CD4-positive, alpha-beta T cell (primary cell): ENCODE results near the gene EP300. TPM values are rescaled to one million over a fixed set of nuclear protein-coding genes. Genes with fewer than 3 reads are reported as not detected.

Experiments
- ATAC-seq: fragments of 200-7000 bp; cut with Tn5 transposase; one replicate; pipeline ENCODE4 v1.10.0; 2022; ENCODE audit warnings: mild to moderate bottlenecking; ENCODE audit not compliant: poor library complexity
- CTCF ChIA-PET: fragments of 350-600 bp; sonication (Branson Sonifier 250); formaldehyde crosslinking; loops from one replicate; lab custom pipeline; 2021; ENCODE audit warnings: antibody characterized with exemption, inconsistent platforms; lab: Charles Lee
- POLR2A ChIA-PET: fragments of 350-600 bp; sonication (Branson Sonifier 250); formaldehyde crosslinking; loops from one replicate; lab custom pipeline; 2021; ENCODE audit warnings: antibody characterized with exemption, inconsistent platforms; lab: Charles Lee
- DNase-seq, 14 experiments: peaks; one replicate each; pipeline ENCODE4 v3.0.0-alpha.2; 2013 to 2020; ENCODE audit warnings: mixed read lengths in 2 of 14
- H3K27ac ChIP-seq, 2 donors: one replicate each; pipeline versions ENCODE4 v1.5.1 to v1.7.0; 2013; ENCODE audit warnings: low read length in 2 of 2, low read depth in 1 of 2, mild to moderate bottlenecking in 1 of 2
- H3K27me3 ChIP-seq, 2 experiments: 1 replicate in 1 of 2; 2 replicates in 1 of 2; pipeline versions ENCODE4 v1.6.1 to v1.7.0; 2013; ENCODE audit warnings: low read length in 2 of 2, control low read depth in 1 of 2, mild to moderate bottlenecking in 1 of 2, moderate library complexity in 1 of 2; ENCODE audit not compliant: insufficient read depth in 2 of 2, control insufficient read depth in 1 of 2
- H3K36me3 ChIP-seq: one replicate; pipeline ENCODE4 v1.6.1; 2013; ENCODE audit warnings: low read length, control low read depth; ENCODE audit not compliant: insufficient read depth
- H3K4me1 ChIP-seq: one replicate; pipeline ENCODE4 v1.6.1; 2013; ENCODE audit warnings: low read length, control low read depth; ENCODE audit not compliant: insufficient read depth
- H3K4me3 ChIP-seq: one replicate; pipeline ENCODE4 v1.5.1; 2013; ENCODE audit warnings: mild to moderate bottlenecking, low read length, moderate library complexity
- H3K9me3 ChIP-seq, 2 experiments: 1 replicate in 1 of 2; 2 replicates in 1 of 2; pipeline versions ENCODE4 v1.6.1 to v1.7.0; 2013; ENCODE audit warnings: low read length in 2 of 2, mild to moderate bottlenecking in 2 of 2, control low read depth in 1 of 2, moderate library complexity in 1 of 2; ENCODE audit not compliant: control insufficient read depth in 1 of 2, insufficient read depth in 1 of 2
- H3K27ac Mint-ChIP-seq: one replicate; pipeline ENCODE4 v1.8.0; 2020; ENCODE audit warnings: mixed read lengths
- H3K27me3 Mint-ChIP-seq: one replicate; pipeline ENCODE4 v1.8.0; 2021; ENCODE audit warnings: mixed read lengths
- H3K36me3 Mint-ChIP-seq: one replicate; pipeline ENCODE4 v1.8.0; 2021; ENCODE audit warnings: low read depth, mixed read lengths
- H3K4me1 Mint-ChIP-seq: one replicate; pipeline ENCODE4 v1.8.0; 2021; ENCODE audit warnings: low read depth, mixed read lengths
- H3K4me3 Mint-ChIP-seq: one replicate; pipeline ENCODE4 v1.8.0; 2020; ENCODE audit warnings: mild to moderate bottlenecking, mixed read lengths
- H3K9me3 Mint-ChIP-seq: one replicate; pipeline ENCODE4 v1.8.0; 2020; ENCODE audit warnings: mixed read lengths
- intact Hi-C, 2 experiments: fragments of 100-400 bp; cut with DNase I in 1 of 2; cut with micrococcal nuclease in 1 of 2; formaldehyde crosslinking; loops; one replicate each; pipeline versions ENCODE4 v1.15.1 to v1.9.0; 2023 to 2025; cut with DNase I, micrococcal nuclease
- total RNA-seq, 174 experiments: library from RNA in 2 of 174; stranded (reverse) in 2 of 174; gene quantifications; one replicate each; pipeline ENCODE4 v1.2.3 and lab custom pipeline; 2021 to 2026
- TF ChIP-seq, protein P1 (sequence below): fragments of 200-600 bp; IDR thresholded peaks from one replicate; pipeline ENCODE4 v1.8.0; 2022; ENCODE audit warnings: antibody characterized with exemption, mild to moderate bottlenecking

EP300 gene
- total RNA-seq, 2 experiments from 2014 or later: 126 to 134 TPM

- Histone ChIP-seq H3K4me1 (peaks cover 22% of the 10 kb centered on the region), H3K27ac (no peak overlapping the region), H3K36me3 (peaks cover 51% of the 10 kb centered on the region), H3K9me3 (no peaks in the 10 kb centered on the region), H3K27me3 (no peaks in the 10 kb centered on the region), H3K4me3 (no peak overlapping the region)
- H3K4me1 Mint-ChIP-seq: peaks cover 10% of the 10 kb centered on the region
- ChIA-PET POLR2A (interaction anchor here (3.3 kb wide), 1 partner anchor 22 kb away, joined by 14 read pairs; no protein-coding TSS in a partner anchor), CTCF (interaction anchor here (2.0 kb wide), 1 partner anchor 22 kb away, joined by 7 read pairs; no protein-coding TSS in a partner anchor)
- no peaks in the 10 kb centered on the region for H3K27me3 Mint-ChIP-seq
- DNase-seq (no peak), ATAC-seq (no peak)
- intact Hi-C loops: no loop called here
- TF ChIP-seq, protein P1, sequence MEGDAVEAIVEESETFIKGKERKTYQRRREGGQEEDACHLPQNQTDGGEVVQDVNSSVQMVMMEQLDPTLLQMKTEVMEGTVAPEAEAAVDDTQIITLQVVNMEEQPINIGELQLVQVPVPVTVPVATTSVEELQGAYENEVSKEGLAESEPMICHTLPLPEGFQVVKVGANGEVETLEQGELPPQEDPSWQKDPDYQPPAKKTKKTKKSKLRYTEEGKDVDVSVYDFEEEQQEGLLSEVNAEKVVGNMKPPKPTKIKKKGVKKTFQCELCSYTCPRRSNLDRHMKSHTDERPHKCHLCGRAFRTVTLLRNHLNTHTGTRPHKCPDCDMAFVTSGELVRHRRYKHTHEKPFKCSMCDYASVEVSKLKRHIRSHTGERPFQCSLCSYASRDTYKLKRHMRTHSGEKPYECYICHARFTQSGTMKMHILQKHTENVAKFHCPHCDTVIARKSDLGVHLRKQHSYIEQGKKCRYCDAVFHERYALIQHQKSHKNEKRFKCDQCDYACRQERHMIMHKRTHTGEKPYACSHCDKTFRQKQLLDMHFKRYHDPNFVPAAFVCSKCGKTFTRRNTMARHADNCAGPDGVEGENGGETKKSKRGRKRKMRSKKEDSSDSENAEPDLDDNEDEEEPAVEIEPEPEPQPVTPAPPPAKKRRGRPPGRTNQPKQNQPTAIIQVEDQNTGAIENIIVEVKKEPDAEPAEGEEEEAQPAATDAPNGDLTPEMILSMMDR: no peak
- H3K36me3 Mint-ChIP-seq: peaks cover 62% of the 10 kb centered on the region
- no peak overlapping the region for H3K27ac Mint-ChIP-seq
- no peaks in the 10 kb centered on the region for H3K9me3 Mint-ChIP-seq
- H3K4me3 Mint-ChIP-seq: no peak overlapping the region
Observed at GRCh38 chr22:41215926-41216325, 123.5 kb downstream of the EP300 start.

GRCh38 chr22:41216984-41217383 is 124.6 kb downstream of the EP300 start:
- H3K27me3 Mint-ChIP-seq: no peaks in the 10 kb centered on the region
- intact Hi-C loops: no loop called here
- peak overlapping the region; percentile 42 for H3K27ac Mint-ChIP-seq
- no peak overlapping the region for H3K27ac ChIP-seq
- peaks cover 55% of the 10 kb centered on the region for H3K36me3 ChIP-seq
- POLR2A ChIA-PET: interaction anchor here (3.3 kb wide), 1 partner anchor 21 kb away, joined by 14 read pairs; no protein-coding TSS in a partner anchor
- H3K4me1 Mint-ChIP-seq: peaks cover 10% of the 10 kb centered on the region
- DNase-seq (no peak), ATAC-seq (no peak)
- no peaks in the 10 kb centered on the region for H3K9me3 Mint-ChIP-seq
- TF ChIP-seq, protein P1: no peak
- H3K36me3 Mint-ChIP-seq: peaks cover 63% of the 10 kb centered on the region
- CTCF ChIA-PET: interaction anchor here (2.0 kb wide), 1 partner anchor 21 kb away, joined by 7 read pairs; no protein-coding TSS in a partner anchor
- no peak overlapping the region for H3K4me3 Mint-ChIP-seq
- no peaks in the 10 kb centered on the region for H3K27me3 ChIP-seq
- H3K4me1 ChIP-seq: peaks cover 22% of the 10 kb centered on the region
- H3K9me3 ChIP-seq: no peaks in the 10 kb centered on the region
- no peak overlapping the region for H3K4me3 ChIP-seq

DNA sequence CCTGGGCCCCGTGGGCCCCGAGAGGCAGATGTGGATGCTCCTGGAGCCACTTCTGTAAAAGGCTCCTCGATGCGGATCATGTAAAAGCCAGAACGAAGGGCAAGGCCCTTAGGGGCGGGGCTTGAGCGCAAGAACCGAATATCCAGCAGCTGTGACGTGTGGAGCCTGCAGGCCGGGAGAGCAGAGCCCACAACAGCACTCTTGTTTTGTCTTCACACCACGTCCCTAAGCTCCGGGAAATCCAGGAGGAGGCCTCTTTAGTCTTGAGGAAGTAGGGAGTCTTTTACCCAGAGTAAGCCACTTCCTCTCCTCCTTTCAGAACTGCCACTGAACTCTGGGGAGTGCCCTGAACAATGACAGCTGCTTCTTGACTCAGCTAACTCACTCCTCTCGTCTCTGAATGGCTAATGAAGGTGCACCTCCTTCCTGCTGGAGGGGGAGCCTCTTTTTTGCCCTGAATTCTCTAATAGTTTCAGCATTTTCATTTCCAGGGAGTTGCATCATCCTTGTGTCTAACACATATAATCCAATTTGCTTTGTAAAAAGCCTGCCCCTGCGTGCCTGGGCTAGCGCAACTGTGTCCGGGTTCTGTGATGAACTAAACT is 125.3 kb downstream of the EP300 start:
- no peaks in the 10 kb centered on the region for H3K9me3 ChIP-seq
- intact Hi-C loops: no loop called here
- no peaks in the 10 kb centered on the region for H3K9me3 Mint-ChIP-seq
- peak overlapping the region; percentile 42 for H3K4me3 Mint-ChIP-seq
- H3K27me3 ChIP-seq: no peaks in the 10 kb centered on the region
- ATAC-seq: peak; percentile 100
- H3K36me3 ChIP-seq: peaks cover 58% of the 10 kb centered on the region
- H3K27ac ChIP-seq: no peak overlapping the region
- no peaks in the 10 kb centered on the region for H3K27me3 Mint-ChIP-seq
- H3K27ac Mint-ChIP-seq: peak overlapping the region; percentile 42
- CTCF ChIA-PET: interaction anchor here (2.0 kb wide), 1 partner anchor 20 kb away, joined by 7 read pairs; no protein-coding TSS in a partner anchor
- peaks cover 62% of the 10 kb centered on the region for H3K36me3 Mint-ChIP-seq
- H3K4me3 ChIP-seq: peak overlapping the region; percentile 17
- DNase-seq: peak in 6 of 14 experiments; percentile 11 to 70 (median 46)
- H3K4me1 Mint-ChIP-seq: peaks cover 10% of the 10 kb centered on the region
- TF ChIP-seq, protein P1: no peak
- POLR2A ChIA-PET: interaction anchor here (3.3 kb wide), 1 partner anchor 20 kb away, joined by 14 read pairs; no protein-coding TSS in a partner anchor
- peaks cover 22% of the 10 kb centered on the region for H3K4me1 ChIP-seq
